Measurements from ENCODE around the gene TPCN2.

DNA sequence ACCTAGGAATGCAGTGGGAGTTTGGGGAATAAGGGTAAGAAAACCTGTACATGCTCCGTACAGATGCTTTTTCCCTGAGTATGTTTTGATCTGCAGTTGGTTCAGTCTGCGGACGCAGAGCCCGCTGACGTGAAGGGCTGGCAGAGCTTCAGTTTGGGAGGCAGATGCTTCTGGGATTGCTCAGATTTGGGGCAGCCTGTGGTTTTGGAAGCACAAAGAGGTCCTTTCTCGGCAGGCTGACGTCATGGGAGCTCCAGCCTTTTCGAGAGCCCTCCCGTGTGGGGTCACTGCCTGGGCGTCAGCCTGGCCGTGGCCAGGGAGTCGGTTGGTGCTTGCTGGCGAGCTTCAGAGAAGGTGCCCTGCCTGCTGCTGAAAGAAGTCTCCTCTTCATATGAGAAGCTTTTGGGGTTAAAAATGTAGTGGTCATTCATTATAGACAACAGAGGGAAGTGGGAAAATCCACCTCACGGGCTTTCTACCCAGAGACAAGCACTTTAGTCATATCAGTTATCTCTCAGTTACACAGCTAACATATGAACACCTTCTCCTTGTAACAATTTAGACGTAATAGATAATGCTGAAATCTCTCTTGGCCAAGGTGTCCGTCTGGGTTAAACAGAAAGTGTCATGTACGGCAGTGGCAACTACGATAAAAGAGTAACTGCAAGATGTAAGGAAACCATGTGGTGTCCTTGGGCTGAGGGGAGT is 26.8 kb downstream of the TPCN2 start:
- TF ChIP-seq MAFK (IDR thresholded peaks at IDR 0.05; ENCODE audit: low read depth, low read length) (no peak), TAF1 (IDR thresholded peaks at IDR 0.05; ENCODE audit: low read depth, low read length) (no peak), CTCF (IDR thresholded peaks at IDR 0.05; ENCODE audit: control extremely low read depth in 1 of 3, insufficient read depth in 1 of 3, low read depth in 1 of 3, low read length in 3 of 3) (no peak), ATF2 (IDR thresholded peaks at IDR 0.05; ENCODE audit: low read length) (no peak), NRF1 (IDR thresholded peaks at IDR 0.05; ENCODE audit: low read depth, low read length) (no peak), JUND (IDR thresholded peaks at IDR 0.05; ENCODE audit: low read length) (no peak), POLR2A (IDR thresholded peaks at IDR 0.05; ENCODE audit: control extremely low read depth in 1 of 2, low read depth in 2 of 2, low read length in 2 of 2) (no peak), CHD2 (IDR thresholded peaks at IDR 0.05; ENCODE audit: low read length) (no peak), SP1 (IDR thresholded peaks at IDR 0.05; ENCODE audit: low read depth, low read length) (no peak)
